ENCODE results near the gene GSG1L. TPM values are rescaled to one million over a fixed set of nuclear protein-coding genes. Genes with fewer than 3 reads are reported as not detected.

The GSG1L gene
- polyA plus RNA-seq, 3 donors: not detected

DNA sequence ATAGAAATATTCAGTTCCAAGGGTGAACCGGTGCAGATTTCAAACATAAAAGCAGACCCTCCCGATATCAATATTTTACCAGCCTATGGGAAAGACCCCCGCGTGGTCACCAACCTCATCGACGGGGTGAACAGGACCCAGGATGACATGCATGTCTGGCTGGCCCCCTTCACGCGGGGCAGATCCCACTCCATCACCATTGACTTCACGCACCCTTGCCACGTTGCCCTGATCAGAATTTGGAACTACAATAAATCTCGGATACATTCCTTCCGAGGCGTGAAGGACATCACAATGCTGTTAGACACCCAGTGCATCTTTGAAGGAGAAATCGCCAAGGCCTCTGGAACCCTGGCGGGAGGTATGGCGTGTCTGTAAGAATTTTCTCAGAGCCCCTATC lies 313.6 kb downstream of the GSG1L start:
- Mint-ChIP-seq H3K36me3 (peaks cover 16 to 39% of the 10 kb centered on the region in 2 donors), H3K27me3 (ENCODE audit: low read depth in 3 of 3) (peaks cover 0 to 4% (median 3%) of the 10 kb centered on the region in 3 donors), H3K27ac (peak overlapping the region in 2 of 7 donors; percentile 6 to 23), H3K4me1 (peaks cover 9% of the 10 kb centered on the region), H3K4me3 (no peak overlapping the region), H3K9me3 (peaks cover 0 to 5% (median 4%) of the 10 kb centered on the region in 7 donors)
- Histone ChIP-seq H4K20me1 (ENCODE audit: insufficient read depth, low read length) (no peaks in the 10 kb centered on the region), H3K79me2 (ENCODE audit: insufficient read depth, low read length) (no peaks in the 10 kb centered on the region), H3K36me3 (replicated peaks in 1 of 2; ENCODE audit: control insufficient read depth in 1 of 2, insufficient read depth in 2 of 2, low read length in 2 of 2) (peaks cover 5 to 17% of the 10 kb centered on the region in 2 donors), H3K9me3 (replicated peaks in 1 of 2; ENCODE audit: control insufficient read depth in 1 of 2, insufficient read depth in 1 of 2, low read length in 2 of 2) (peaks cover 0 to 4% of the 10 kb centered on the region in 2 donors), H3K27ac (ENCODE audit: low read depth in 1 of 2, low read length in 2 of 2) (no peak overlapping the region), H3K4me3 (replicated peaks in 1 of 3; ENCODE audit: low read depth in 2 of 3, low read length in 3 of 3) (no peak overlapping the region), H3K27me3 (ENCODE audit: control insufficient read depth in 2 of 2, insufficient read depth in 2 of 2, low read length in 2 of 2) (no peaks in the 10 kb centered on the region), H2AFZ (ENCODE audit: insufficient read depth, low read depth, low read length, poor library complexity, severe bottlenecking) (no peak overlapping the region), H3K4me2 (replicated peaks; ENCODE audit: extremely low read depth, low read length, poor library complexity, severe bottlenecking) (no peak overlapping the region), H3K4me1 (ENCODE audit: control insufficient read depth in 1 of 2, insufficient read depth in 2 of 2, low read length in 2 of 2) (peaks cover 7 to 8% of the 10 kb centered on the region in 2 donors), H3K9ac (ENCODE audit: insufficient read depth, low read length, poor library complexity, severe bottlenecking) (no peak overlapping the region)
- 94% methylated on average over 14 of the region's 16 CpGs for WGBS (ENCODE audit: insufficient coverage)
- no peak for DNase-seq
- TF ChIP-seq, protein P1, sequence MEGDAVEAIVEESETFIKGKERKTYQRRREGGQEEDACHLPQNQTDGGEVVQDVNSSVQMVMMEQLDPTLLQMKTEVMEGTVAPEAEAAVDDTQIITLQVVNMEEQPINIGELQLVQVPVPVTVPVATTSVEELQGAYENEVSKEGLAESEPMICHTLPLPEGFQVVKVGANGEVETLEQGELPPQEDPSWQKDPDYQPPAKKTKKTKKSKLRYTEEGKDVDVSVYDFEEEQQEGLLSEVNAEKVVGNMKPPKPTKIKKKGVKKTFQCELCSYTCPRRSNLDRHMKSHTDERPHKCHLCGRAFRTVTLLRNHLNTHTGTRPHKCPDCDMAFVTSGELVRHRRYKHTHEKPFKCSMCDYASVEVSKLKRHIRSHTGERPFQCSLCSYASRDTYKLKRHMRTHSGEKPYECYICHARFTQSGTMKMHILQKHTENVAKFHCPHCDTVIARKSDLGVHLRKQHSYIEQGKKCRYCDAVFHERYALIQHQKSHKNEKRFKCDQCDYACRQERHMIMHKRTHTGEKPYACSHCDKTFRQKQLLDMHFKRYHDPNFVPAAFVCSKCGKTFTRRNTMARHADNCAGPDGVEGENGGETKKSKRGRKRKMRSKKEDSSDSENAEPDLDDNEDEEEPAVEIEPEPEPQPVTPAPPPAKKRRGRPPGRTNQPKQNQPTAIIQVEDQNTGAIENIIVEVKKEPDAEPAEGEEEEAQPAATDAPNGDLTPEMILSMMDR (IDR thresholded peaks at IDR 0.05): no peak
- intact Hi-C loops (cut with micrococcal nuclease): no loop called here

DNA sequence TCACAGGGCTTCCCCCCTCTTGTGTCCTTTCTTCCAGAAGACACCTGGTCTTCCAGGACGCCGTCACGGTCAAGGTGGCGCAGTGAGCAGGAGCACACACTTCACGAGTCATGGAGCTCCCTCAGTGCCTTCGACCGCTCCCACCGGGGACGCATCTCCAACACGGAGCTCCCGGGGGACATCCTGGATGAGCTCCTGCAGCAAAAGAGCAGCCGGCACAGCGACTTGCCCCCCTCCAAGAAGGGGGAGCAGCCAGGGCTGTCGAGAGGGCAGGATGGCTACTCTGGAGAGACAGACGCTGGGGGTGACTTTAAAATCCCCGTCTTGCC lies 314.0 kb downstream of the GSG1L start:
- no peak overlapping the region for H3K27ac ChIP-seq (ENCODE audit: low read depth in 1 of 2, low read length in 2 of 2)
- H2AFZ ChIP-seq (ENCODE audit: insufficient read depth, low read depth, low read length, poor library complexity, severe bottlenecking): no peak overlapping the region
- H3K36me3 Mint-ChIP-seq: peaks cover 13 to 35% of the 10 kb centered on the region in 2 donors
- WGBS (ENCODE audit: insufficient coverage): 98% methylated on average over 14 of the region's 16 CpGs
- H3K9me3 ChIP-seq (replicated peaks in 1 of 2; ENCODE audit: control insufficient read depth in 1 of 2, insufficient read depth in 1 of 2, low read length in 2 of 2): peaks cover 0 to 4% of the 10 kb centered on the region in 2 donors
- TF ChIP-seq, protein P1 (IDR thresholded peaks at IDR 0.05): no peak
- no peak overlapping the region for H3K4me2 ChIP-seq (replicated peaks; ENCODE audit: extremely low read depth, low read length, poor library complexity, severe bottlenecking)
- no peak overlapping the region for H3K4me3 Mint-ChIP-seq
- peaks cover 0 to 6% (median 4%) of the 10 kb centered on the region in 7 donors for H3K9me3 Mint-ChIP-seq
- no peaks in the 10 kb centered on the region for H3K79me2 ChIP-seq (ENCODE audit: insufficient read depth, low read length)
- peaks cover 0 to 4% (median 3%) of the 10 kb centered on the region in 3 donors for H3K27me3 Mint-ChIP-seq (ENCODE audit: low read depth in 3 of 3)
- intact Hi-C loops (cut with micrococcal nuclease): no loop called here
- H3K9ac ChIP-seq (ENCODE audit: insufficient read depth, low read length, poor library complexity, severe bottlenecking): no peak overlapping the region
- H3K4me1 ChIP-seq (ENCODE audit: control insufficient read depth in 1 of 2, insufficient read depth in 2 of 2, low read length in 2 of 2): peaks cover 7 to 8% of the 10 kb centered on the region in 2 donors
- H3K36me3 ChIP-seq (replicated peaks in 1 of 2; ENCODE audit: control insufficient read depth in 1 of 2, insufficient read depth in 2 of 2, low read length in 2 of 2): peaks cover 5 to 14% of the 10 kb centered on the region in 2 donors
- no peak for DNase-seq
- no peak overlapping the region for H3K4me3 ChIP-seq (replicated peaks in 1 of 3; ENCODE audit: low read depth in 2 of 3, low read length in 3 of 3)
- no peaks in the 10 kb centered on the region for H3K27me3 ChIP-seq (ENCODE audit: control insufficient read depth in 2 of 2, insufficient read depth in 2 of 2, low read length in 2 of 2)
- H3K4me1 Mint-ChIP-seq: peaks cover 9% of the 10 kb centered on the region
- H4K20me1 ChIP-seq (ENCODE audit: insufficient read depth, low read length): no peaks in the 10 kb centered on the region
- peak overlapping the region in 1 of 7 donors; percentile 30 for H3K27ac Mint-ChIP-seq

Data from CD14-positive monocyte (primary cell).